NCI-H2081 (cell line): ENCODE results near the gene GLIPR1.
"Not testable (repeated sequence)": the region's sequence is repeated elsewhere in the genome, so short reads cannot be mapped to it uniquely, and the experiment has no call there.

ENCODE experiments used
- DNase-seq, 2 experiments: peaks; one replicate each; lab custom pipeline; 2025; lab: John Stamatoyannopoulos, UW

GLIPR1 gene

DNA sequence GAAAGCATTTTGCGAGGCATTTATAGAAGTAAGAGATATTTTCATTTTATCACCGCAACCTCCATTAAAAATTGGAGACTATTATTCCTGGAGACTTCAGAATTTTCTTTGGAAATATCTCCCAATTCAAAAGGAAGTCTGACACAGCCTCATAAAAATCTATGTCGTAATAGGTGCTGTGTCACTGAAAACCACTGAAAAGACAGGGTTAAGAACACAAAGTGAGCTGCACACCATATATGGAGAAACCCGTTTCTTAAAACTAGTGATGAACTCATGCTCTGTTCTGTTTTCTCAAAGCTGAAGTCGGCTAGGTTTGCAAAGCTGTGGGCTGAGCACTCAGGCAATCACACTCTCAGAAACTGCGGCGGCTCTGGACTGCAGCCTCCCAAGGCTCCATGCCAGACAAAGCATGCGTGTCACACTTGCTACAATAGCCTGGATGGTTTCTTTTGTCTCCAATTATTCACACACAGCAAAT lies at the start of gene GLIPR1:
GLIPR1 (plus strand) TSS at position 287 of the 481 bp plus-strand sequence; CDS start at position 413, 126 bp downstream.
- DNase-seq: no peak

DNA sequence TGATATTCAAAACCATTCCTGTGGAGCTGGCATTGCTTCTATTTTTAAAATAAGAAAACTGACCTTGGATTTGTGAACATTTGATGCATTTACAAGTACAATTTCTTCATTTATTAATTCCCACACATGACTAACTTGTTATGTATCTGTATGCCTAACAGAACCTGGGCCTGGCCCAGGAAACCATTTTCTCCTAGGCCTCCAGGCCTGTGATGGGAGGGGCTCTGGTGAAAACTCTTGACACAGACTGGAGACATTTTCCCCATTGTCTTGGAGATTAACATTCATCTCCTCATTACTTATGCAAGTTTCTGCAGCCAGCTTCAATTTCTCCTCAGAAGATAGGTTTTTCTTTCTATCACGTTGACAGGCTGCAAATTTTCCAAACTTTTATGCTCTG lies 47.6 kb upstream of the GLIPR1 start:
- no peak for DNase-seq

DNA sequence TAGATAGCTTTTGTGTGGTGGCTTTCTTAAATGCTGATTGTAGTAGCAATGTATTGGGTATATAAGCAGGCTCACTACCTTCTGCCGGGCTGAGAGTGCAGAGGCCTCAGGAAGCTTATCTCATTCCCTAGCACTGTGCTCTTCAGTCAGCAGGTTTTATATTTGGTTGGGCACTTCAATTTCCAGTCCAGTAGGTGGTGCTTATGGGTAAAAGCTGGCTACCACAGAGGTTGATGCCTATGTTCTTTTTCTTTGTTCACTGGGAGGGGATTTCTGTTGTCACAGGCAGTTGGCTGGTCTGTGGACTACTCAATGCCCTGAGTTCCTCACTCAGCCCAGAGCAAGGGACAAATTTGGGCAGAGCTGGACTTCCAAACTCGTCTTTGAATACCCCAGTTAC lies 43.0 kb upstream of the GLIPR1 start:
- no peak for DNase-seq

DNA sequence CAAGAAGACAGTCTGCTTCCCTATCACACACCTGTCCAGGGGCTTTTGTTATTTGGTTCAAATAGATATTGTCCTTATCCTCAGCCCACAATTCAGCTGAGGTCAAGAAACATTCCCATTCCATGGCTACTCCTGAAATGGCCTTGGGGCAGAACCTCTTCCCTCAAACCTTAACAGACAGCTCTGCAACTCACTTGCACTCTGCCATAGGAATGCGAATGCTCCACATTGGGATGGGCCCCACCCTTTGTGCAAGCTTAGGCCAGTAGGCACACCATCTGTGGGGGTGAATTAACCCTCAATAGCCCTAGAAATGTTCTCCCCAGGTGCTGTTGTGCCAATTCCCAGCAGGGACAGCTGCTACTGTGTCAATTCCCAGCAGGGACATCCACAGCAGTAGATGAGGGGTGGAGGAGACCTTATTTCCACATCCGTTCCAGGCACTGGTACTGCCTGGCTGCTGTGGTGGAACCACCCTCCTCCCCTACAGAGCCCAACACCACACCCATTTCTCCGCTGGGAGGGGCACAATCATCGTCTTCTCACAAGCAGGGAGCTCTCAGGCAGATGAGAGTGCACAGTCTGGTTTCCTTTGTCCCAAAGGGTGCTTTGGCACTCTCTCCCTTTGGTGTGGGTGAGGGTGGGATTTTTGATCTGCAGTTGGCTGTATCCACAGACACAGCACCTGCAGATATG lies 42.3 kb upstream of the GLIPR1 start:
- peak in 1 of 2 experiments; percentile 37 for DNase-seq

DNA sequence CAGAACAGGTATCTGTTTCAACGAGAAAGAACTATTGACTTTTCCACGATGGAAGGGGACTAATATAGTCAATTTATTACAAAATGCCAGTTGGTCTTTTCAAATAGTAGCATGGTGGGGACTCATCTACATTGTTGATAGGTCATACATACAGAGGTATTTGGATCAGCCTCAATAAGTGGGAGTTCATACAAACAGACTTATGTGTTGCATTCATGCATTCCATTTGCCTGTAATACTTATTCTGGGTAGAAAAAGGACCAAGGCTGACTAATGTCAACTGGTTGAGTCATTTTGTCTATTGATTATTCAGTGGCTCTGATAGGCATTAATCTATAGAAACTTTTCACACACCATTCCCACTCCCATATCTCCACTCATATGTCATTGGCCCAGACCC lies 41.5 kb upstream of the GLIPR1 start:
- no peak for DNase-seq

DNA sequence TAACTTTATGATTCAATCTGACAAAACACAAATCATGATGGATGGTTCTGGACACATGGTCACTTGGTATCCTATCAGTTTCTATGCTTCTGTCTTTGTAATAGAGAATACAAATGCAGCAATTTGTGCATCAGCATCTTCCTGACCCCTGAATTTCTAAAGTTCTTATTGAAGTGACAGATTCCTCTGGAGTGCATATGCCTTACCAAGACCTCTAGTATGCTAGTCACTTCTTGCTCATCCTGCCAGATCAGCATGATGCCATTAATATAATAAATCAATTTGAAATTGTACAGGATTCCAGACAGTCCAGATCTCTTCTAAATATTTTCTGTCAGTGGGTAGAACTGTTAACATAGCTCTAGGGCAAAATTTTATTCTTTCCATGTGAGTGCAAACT lies 40.6 kb upstream of the GLIPR1 start:
- no peak for DNase-seq

DNA sequence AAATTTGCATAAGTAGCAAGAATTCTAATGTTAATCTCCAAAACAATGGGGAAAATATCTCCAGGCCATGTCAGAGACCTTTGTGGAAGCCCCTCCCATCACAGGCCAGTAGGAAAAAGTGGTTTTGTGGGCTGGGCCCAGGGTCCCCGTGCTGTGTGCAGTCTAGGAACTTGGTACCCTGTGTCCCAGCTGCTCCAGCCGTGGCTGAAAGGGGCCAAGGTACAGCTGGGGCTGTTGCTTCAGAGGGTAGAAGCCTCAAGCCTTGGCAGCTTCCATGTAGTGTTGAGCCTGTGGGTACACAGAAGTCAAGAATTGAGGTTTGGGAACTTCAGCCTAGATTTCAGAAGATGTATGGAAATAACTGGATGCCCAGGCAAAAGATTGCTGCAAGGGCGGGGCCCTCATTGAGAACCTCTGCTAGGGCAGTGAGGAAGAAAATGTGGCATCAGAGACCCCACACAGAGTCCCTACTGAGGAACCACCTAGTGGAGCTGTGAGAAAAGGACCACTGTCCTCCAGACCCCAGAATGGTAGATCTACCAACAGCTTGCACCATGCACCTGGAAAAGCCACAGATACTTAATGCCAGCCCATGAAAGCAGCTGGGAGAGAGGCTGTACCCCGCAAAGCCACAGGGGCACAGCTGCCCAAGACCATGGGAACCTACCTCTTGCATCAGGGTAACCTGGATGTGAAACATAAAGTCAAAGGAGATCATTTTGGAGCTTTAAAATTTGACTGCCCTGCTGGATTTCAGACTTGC lies 38.7 kb upstream of the GLIPR1 start:
- DNase-seq: not testable (repeated sequence)

DNA sequence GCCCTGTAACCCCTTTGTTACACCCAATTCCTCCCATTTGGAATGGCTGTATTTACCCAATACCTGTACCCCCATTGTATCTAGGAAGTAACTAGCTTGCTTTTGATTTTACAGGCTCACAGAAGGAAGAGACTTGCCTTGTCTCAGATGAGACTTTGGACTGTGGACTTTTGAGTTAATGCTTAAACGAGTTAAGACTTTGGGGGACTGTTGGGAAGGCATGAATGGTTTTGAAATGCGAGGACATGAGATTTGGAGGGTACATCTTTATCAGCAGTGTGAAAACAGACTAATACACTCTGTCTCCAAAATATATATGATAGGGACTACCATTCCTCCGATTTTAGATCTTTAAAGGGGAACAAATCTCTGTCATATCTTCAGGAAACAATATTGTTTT lies 38.1 kb upstream of the GLIPR1 start:
- not testable (repeated sequence) for DNase-seq

DNA sequence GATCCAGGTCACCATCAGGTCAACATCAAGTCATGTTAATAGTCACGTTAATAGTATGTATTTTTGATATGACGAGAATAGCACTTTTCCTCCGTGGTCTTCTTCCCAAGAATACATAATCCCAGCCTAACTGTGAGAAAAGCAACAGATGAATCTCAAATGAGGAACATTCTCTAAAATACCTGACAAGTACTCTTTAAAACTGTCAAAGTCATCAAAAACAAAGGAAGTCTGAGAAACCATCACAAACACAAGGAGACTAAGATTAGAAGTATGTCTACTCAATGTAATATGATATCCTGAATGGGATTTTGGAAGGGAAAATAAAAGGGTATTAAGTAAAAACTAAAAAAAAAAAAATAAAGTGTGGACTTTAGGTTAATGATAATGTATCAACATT lies 36.8 kb upstream of the GLIPR1 start:
- DNase-seq: no peak

DNA sequence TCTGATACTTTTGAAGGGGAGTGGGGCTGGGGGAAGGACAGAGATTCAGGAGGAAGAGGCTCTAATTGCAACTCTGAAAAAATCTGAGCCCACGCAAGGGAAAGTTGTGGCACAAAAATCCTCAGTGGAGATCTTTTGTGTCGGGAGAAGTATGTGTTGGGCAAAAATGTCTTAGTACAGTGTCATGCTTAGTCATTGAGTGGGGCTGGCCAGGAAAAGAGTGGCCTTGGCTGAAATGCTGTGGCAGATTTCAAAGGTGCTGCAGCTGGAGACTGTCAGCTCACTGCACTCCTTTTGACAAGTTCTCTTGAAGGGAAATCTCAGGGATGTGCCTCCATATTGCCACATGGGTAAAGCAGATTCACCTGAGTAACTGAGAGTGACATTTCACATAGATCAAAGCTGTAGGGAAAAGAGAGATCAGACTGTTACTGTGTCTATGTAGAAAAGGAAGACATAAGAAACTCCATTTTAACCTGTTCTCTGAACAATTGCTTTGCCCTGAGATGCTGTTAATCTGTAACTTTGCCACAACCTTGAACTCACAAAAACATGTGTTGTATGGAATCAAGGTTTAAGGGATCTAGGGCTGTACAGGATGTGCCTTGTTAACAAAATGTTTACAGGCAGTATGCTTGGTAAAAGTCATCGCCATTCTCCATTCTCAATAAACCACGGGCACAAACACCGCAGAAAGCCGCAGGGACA lies 36.0 kb upstream of the GLIPR1 start:
- DNase-seq: no peak

DNA sequence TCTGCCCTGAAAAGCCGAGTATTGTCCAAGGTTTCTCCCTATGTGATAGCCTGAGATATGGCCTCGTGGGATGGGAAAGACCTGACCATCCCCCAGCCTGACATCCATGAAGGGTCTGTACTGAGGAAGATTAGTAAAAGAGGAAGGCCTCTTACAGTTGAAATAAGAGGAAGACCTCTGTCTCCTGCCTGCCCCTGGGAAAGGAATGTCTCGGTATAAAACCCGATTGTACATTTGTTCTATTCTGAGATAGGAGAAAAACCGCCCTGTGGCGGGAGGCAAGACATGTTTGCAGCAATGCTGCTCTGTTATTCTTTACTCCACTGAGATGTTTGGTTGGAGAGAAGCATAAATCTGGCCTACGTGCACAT lies 35.4 kb upstream of the GLIPR1 start:
- DNase-seq: not testable (repeated sequence)

DNA sequence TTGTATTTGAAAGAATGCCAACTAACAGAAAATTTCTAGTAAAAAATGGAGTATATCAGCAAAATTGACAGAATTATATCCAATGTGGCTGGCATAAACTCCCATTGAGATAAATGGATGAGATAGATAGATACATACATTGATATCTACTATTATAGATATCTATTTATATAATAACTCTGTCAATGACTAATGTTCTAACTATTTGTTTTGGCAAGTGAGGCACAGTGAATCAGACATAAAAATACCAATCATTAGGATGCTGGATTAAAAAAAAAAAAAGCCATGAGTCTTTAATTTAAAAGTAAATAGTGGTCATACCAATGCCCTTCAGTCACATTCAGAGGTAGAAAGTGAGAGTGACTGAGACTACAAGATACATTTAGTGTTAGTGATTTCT lies 33.7 kb upstream of the GLIPR1 start:
- DNase-seq: no peak

DNA sequence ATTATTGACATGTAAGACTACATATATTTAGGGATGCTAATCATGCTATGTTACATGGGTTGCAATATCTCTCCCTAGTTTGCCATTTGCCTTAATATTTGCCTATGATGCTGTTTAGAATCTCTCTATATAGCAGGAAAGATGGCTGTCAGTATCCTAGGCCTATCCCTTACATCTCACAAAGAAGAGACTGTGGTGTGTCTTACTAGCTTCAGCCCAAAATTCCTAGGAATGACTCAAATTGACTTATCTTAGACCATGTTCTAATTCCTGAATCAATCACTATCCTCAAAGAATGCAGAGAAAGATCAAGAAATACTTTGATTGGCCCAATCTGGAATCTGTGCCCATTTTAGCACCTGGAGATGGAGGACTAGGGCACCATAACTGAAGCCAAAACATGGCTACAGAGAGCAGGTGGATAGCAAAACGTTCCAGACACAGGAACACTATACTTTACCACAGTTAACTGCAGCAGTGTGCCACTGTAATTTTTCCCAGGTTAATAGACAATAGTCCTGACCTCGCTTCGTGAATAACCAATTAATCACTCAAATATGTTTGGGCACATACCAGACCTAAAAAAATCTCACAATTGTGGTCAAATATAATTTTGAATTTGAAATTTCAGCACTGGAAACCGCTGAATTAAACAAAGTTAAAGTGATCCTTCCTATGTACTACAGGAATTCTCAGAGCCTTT lies 32.7 kb upstream of the GLIPR1 start:
- DNase-seq: no peak

DNA sequence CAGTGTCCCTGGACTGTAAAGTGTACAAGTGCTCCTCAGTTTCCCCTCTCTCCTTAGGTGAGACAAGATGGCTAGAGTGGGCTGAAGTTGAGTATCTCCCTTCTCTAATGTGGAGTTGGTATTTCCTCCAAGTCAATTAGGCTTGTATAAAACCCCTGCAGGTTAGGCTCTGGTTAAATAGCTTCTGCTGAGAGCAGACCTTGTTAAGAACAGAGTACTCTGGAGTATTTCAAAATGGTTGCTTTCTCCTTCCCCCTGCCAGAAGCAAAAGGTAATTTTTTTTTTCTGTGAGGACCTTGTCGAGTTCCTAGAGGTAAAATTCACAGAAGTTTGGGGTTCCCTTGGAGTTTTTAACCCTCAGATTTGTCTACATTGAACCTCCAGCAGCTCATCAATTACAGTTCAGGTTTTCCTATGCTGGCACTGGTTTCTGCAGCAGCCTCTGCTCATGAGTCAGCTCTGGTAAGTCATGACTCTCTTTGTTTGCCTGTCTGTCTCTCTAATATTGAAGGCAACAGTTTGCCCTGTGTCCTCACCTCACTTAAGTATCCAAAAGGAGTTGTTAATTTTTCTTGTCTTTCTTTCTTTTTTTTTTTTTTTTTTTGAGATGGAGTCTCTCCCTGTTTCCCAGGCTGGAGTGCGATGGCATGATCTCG lies 27.8 kb upstream of the GLIPR1 start:
- no peak for DNase-seq

DNA sequence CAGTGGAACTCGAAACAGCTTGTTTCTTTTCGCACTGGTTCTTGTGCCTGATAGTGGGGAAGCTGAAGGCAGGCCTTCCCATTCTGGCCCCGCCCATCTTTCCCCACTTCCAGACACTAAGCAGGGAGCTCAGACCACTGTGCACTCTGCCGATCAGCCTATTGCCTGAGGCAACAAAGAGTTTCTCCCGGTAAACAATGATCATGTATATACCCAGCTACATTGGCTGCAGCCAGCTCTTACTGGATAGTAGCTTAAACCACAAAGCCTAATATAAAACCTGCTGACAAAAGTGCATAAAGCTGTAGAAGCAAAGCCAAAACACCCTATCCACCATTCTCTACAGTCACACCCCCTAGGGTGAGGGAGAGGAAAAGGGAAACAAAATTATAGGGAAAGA lies 24.7 kb upstream of the GLIPR1 start:
- DNase-seq: peak; percentile 41 to 68

DNA sequence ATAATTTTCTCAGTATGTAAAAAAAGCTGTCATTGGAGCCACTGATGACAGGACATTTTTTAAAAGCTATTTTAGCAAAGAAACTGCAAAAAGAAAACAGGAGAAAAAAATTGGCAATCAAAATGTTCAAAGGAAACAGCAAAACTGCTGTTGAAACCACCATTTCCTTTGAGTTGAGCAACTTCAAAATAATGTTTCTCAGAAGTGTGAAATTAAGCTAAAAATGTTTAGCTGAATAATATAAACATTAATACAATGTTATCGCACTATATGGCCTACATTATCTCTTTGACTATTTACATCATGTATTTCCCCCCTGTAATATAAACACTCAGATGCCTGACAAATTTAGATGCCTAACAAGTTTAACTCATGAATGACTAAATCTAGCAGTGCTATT lies 23.4 kb upstream of the GLIPR1 start:
- no peak for DNase-seq

DNA sequence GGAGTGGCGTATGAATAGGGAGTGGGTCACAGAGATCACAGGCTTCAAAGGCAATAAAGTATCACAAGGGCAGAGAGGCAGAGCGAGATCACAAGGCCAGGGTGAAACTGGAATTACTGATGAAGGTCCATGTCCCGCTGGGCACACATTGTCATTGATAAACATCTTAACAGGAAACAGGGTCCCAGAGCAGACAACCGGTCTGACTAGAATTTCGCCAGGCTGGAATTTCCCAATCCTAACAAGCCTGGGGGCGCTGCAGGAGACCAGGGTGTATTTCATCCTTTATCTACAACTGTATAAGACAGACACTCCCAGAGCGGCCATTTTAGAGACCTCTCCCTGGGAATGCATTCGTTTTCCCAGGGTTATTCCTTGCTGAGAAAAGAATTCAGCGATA lies 22.7 kb upstream of the GLIPR1 start:
- DNase-seq: not testable (repeated sequence)

DNA sequence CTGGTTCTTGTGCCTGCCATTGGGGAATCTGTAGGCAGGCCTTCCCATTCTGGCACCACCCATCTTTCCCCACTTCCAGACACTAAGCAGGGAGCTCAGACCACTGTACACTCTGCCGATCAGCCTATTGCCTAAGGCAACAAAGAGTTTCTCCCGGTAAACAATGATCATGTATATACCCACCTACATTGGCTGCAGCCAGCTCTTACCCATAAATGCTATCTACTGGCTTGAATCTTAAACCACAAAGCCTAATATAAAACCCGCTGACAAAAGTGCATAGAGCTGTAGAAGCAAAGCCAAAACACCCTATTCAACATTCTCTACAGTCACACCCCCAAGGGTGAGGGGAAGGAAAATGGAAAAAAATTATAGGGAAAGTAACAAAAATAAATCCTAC lies 20.8 kb upstream of the GLIPR1 start:
- DNase-seq: no peak

DNA sequence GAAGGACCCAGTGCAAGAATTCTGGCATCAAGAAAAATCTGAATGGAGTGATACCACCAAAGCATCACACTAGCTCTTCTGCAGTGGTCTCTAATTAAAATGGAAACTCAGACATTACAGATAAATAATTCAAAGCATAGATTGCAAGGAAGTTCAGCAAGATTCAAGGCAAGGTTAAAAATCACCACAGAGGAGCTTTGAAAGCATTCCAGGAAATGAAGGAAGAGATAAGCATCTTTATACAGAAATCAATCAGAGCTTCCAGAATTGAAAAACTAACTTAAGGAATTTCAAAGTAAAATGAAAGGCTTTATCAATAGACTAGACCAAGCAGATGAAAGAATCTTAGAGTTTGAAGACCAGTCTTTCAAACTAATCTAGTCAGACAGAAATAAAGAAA lies 20.4 kb upstream of the GLIPR1 start:
- no peak for DNase-seq

DNA sequence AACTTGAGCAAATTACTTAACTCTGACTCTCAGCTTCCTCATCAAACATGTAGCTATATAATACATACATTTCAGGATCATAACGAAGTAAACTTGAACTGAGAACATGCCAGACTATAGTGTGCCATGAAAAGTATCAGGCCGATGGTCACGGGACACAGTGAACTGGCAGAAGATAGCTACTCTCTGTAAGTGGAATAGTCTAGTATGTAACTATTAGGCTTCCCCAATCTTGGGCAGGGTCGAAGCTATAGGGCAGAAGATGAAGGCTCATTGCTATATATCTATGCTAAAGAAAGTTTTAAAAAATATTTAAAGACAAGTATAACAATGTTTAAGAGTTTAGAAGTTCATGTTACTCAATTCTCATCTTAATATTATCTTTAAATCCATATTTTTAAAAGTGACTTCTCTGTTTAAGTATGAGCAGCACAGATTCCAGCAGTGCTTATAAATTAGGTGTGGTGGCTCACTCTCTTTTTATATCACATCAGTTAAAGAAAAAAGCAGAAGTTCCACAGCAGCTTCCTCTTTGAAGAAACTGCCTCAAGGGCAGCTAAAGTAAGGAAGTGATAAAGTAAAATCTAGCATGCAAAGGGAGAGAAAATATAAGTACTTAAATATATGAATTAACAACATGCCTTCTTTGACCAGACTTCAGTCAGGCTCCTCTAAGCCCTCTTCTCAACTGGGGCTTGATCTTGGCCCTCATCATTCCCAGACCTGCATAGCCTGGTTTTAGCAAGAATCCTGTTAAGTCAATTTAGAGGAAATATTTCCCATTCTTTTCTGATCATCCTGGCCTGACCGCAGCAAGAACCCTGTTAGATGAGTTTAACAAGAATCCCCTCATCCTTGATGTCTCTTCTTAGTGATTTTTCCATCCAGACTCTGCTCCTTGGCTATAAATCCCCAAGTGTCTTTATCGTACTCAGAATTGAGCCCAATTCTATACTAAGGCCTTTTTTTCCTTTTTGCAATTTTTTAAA lies 8.4 kb upstream of the GLIPR1 start:
- DNase-seq: no peak

DNA sequence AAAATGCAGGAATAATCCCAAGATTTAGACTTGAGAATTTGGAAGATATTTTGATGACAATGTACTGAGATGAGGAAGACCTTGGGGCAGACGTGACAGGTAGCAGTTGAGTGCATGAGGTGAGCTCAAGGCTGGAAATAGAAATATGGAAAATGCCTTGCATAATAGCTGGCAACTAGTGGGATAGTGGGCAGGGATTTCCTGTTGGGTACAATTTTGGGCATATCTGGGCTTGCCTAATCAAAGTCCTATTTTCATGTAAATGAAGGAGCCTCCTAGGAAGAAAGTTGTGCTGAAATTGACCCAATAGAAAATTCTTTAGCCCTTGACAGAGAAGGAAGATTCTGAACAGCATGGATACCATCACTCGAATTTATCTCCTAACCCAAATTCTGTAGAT lies 6.4 kb upstream of the GLIPR1 start:
- DNase-seq: no peak
